IMR-90 (cell line): Measurements from ENCODE around the gene HEPHL1.

ENCODE experiments used
- BHLHE40 ChIP-seq: fragments of 150-350 bp; IDR thresholded peaks from 2 replicates; pipeline ENCODE4 v1.6.1; 2016; ENCODE audit warnings: mild to moderate bottlenecking, low read depth, low read length
- CTCF ChIP-seq: conservative IDR thresholded peaks from 2 replicates; pipeline ENCODE4 v1.5.1; 2012; ENCODE audit warnings: mild to moderate bottlenecking, low read depth, low read length, improper control_type of control experiment
- FOS ChIP-seq: fragments of 150-350 bp; IDR thresholded peaks from 2 replicates; pipeline ENCODE4 v1.6.1; 2016; ENCODE audit warnings: low read depth, low read length
- MAZ ChIP-seq: IDR thresholded peaks from 2 replicates; pipeline ENCODE4 v1.6.1; 2012; ENCODE audit warnings: low read depth, mild to moderate bottlenecking, low read length, improper control_type of control experiment, moderate library complexity, borderline replicate concordance
- POLR2A ChIP-seq: IDR thresholded peaks from 2 replicates; pipeline ENCODE4 v1.6.1; 2012; ENCODE audit warnings: mild to moderate bottlenecking, low read depth, low read length
- RCOR1 ChIP-seq: IDR thresholded peaks from 2 replicates; pipeline ENCODE4 v1.6.1; 2012; ENCODE audit warnings: mild to moderate bottlenecking, low read length, improper control_type of control experiment; ENCODE audit not compliant: insufficient replicate concordance

- TF ChIP-seq FOS (no peak), RCOR1 (no peak), CTCF (no peak), POLR2A (no peak), MAZ (no peak), BHLHE40 (no peak)
These were observed 32.2 kb upstream of the HEPHL1 start for GRCh38 chr11:93988912-93989311.
